K562 (cell line): ENCODE data around the gene CCDC92. TPM values are rescaled to one million over a fixed set of nuclear protein-coding genes. Genes with fewer than 3 reads are reported as not detected.
A peak's percentile ranks its signal among the peaks of the same experiment; 100 is the strongest.

Source experiments
- ATAC-seq: fragments of 200-7000 bp; cut with Tn5 transposase; 3 replicates; pipeline ENCODE4 v1.9.1; 2020; ENCODE audit warnings: moderate library complexity
- BruUV-seq: library from RNA; stranded (reverse); fragments of 400-500 nt; replicated peaks from 2 replicates; lab custom pipeline; 2021; lab: Mats Ljungman, UMichigan
- CTCF ChIA-PET: fragments of 300-600 bp; formaldehyde crosslinking; extraction: SDS; loops from one replicate; lab custom pipeline; 2021; ENCODE audit warnings: low intra/inter-chr PET ratio; lab: Yijun Ruan, JAX
- POLR2A ChIA-PET: fragments of 300-600, 350-650 bp; sonication (Branson Sonifier 250); formaldehyde crosslinking; extraction: SDS; loops from one replicate; lab custom pipeline; 2021; ENCODE audit warnings: antibody characterized with exemption, inconsistent platforms; lab: Yijun Ruan, JAX
- DNase-seq, 4 experiments: peaks; one replicate each; pipeline versions ENCODE4 v3.0.0 to v3.0.0-alpha.2; 2011 to 2018; ENCODE audit warnings: low spot score in 3 of 4, mixed read lengths in 3 of 4; ENCODE audit errors: extremely low read depth in 1 of 4
- FAIRE-seq: peaks from 2 replicates; lab custom pipeline; 2011; peaks lifted over from hg19 to GRCh38; lab: Jason Lieb, UNC
- H2AFZ ChIP-seq: 2 replicates; pipeline ENCODE4 v1.6.0; 2011; ENCODE audit warnings: low read depth, low read length, control low read depth, inconsistent platforms
- H3K27ac ChIP-seq: fragments of 200-600 bp; 3 replicates; pipeline ENCODE4 v1.8.0; 2011; ENCODE audit warnings: low read depth, mild to moderate bottlenecking, control low read depth, inconsistent platforms, low read length, moderate library complexity, mixed read lengths; ENCODE audit errors: extremely low read depth
- H3K27me3 ChIP-seq, 2 experiments: fragments of 300-600 bp in 1 of 2; 2 replicates in 1 of 2; 3 replicates in 1 of 2; pipeline versions ENCODE4 v1.6.0 to v1.8.0; 2011; ENCODE audit warnings: inconsistent platforms in 2 of 2, low read length in 2 of 2, mild to moderate bottlenecking in 1 of 2, mixed read lengths in 1 of 2, moderate library complexity in 1 of 2; ENCODE audit not compliant: control insufficient read depth in 2 of 2, insufficient read depth in 2 of 2
- H3K36me3 ChIP-seq: fragments of 300-600 bp; 3 replicates; pipeline ENCODE4 v1.8.0; 2011; ENCODE audit warnings: mild to moderate bottlenecking, low read length, inconsistent platforms; ENCODE audit not compliant: control insufficient read depth, insufficient read depth
- H3K4me1 ChIP-seq, 2 experiments: fragments of 200-600 bp in 1 of 2; replicated peaks in 1 of 2; 2 replicates in 1 of 2; 3 replicates in 1 of 2; pipeline versions ENCODE4 v1.5.1 to v1.8.0; 2011; ENCODE audit warnings: inconsistent platforms in 2 of 2, low read length in 2 of 2, mild to moderate bottlenecking in 1 of 2, mixed read lengths in 1 of 2, moderate library complexity in 1 of 2; ENCODE audit not compliant: control insufficient read depth in 2 of 2, insufficient read depth in 2 of 2
- H3K4me2 ChIP-seq: 2 replicates; pipeline ENCODE4 v1.6.1; 2011; ENCODE audit warnings: low read length, control low read depth, inconsistent platforms, mixed read lengths; ENCODE audit not compliant: insufficient read depth
- H3K4me3 ChIP-seq: fragments of 200-600 bp; sonication (generic), shearing (Covaris generic); 2 replicates; pipeline ENCODE4 v1.5.1; 2016; ENCODE audit warnings: control low read depth, inconsistent platforms
- H3K79me2 ChIP-seq: fragments of 200-600 bp; 3 replicates; pipeline ENCODE4 v1.8.0; 2011; ENCODE audit warnings: low read length, inconsistent platforms; ENCODE audit not compliant: control insufficient read depth, insufficient read depth
- H3K9ac ChIP-seq, 2 experiments: 2 replicates each; pipeline versions ENCODE4 v1.6.0 to v1.6.1; 2011; ENCODE audit warnings: low read depth in 2 of 2, low read length in 2 of 2, control low read depth in 1 of 2, inconsistent platforms in 1 of 2, mild to moderate bottlenecking in 1 of 2, mixed read lengths in 1 of 2; ENCODE audit not compliant: insufficient read depth in 1 of 2
- H3K9me1 ChIP-seq: one replicate; pipeline ENCODE4 v1.6.0; 2011; ENCODE audit warnings: inconsistent platforms, mild to moderate bottlenecking, low read length, moderate library complexity; ENCODE audit not compliant: control insufficient read depth, insufficient read depth
- H3K9me3 ChIP-seq: replicated peaks from 2 replicates; pipeline ENCODE4 v1.5.1; 2011; ENCODE audit warnings: low read depth, low read length, inconsistent platforms; ENCODE audit not compliant: control insufficient read depth, insufficient read depth
- H4K20me1 ChIP-seq: replicated peaks from 2 replicates; pipeline ENCODE4 v1.6.1; 2011; ENCODE audit warnings: low read length, inconsistent platforms, mixed read lengths; ENCODE audit not compliant: control insufficient read depth, insufficient read depth
- CTBP1 ChIP-seq: fragments of 450-650 bp; IDR thresholded peaks from 2 replicates; pipeline ENCODE4 v1.6.1; 2016; ENCODE audit warnings: borderline replicate concordance
- PHB2 ChIP-seq: fragments of 450-650 bp; IDR thresholded peaks from 2 replicates; pipeline ENCODE4 v1.6.1; 2017; ENCODE audit warnings: low read depth
- ZNF23 ChIP-seq: fragments of 250-450 bp; sonication (Bioruptor Pico); IDR thresholded peaks from 2 replicates; pipeline ENCODE4 v1.4.0; 2020; ENCODE audit warnings: mild to moderate bottlenecking
- ZNF384 ChIP-seq: IDR thresholded peaks from 2 replicates; pipeline ENCODE4 v1.6.1; 2012; ENCODE audit warnings: low read depth, low read length, improper control_type of control experiment
- WGBS: fragments of 100-300 bp; shearing (Covaris generic); methylation state at CpG from one replicate; pipeline ENCODE4 v1.1.6; 2016; ENCODE audit warnings: low coverage, mixed read lengths; ENCODE audit not compliant: insufficient coverage; ENCODE audit errors: missing lambda C conversion rate; 5-methylcytosine and 5-hydroxymethylcytosine counted together
- in situ Hi-C: fragments of 300-500 bp; cut with MboI; formaldehyde crosslinking; loops from 4 replicates; pipeline ENCODE4 v1.15.0; 2018; ENCODE audit warnings: inconsistent platforms, mixed read lengths
- intact Hi-C: fragments of 100-400 bp; cut with micrococcal nuclease; formaldehyde crosslinking; loops from 2 replicates; pipeline ENCODE4 v1.14.2; 2022
- polyA plus RNA-seq, 8 experiments: library from polyadenylated mRNA; depleted of rRNA in 4 of 8; stranded (reverse) in 5 of 8; unstranded in 3 of 8; fragments of >200 nt; fragmentation: Nextera tagmentation in 2 of 8; fragmentation: Illumina TruSeq in 1 of 8; extraction: Ambion mirVana in 2 of 8; extraction: Trizol in 1 of 8; gene quantifications; 2 replicates each; pipeline versions ENCODE4 v1.2.1 to v1.2.3, GENCODE V29; 2011 to 2014; ENCODE audit warnings: inconsistent platforms in 1 of 8, missing spikeins in 1 of 8
- total RNA-seq, 7 experiments: library from RNA; depleted of rRNA in 6 of 7; stranded (reverse); fragments of >200 nt in 6 of 7; fragmentation: Illumina TruSeq in 2 of 7; extraction: Trizol in 2 of 7; gene quantifications; 2 replicates each; pipeline versions ENCODE4 v1.2.1 to v1.2.3, GENCODE V29; 2011 to 2021; ENCODE audit warnings: low replicate concordance in 1 of 7

CCDC92 gene
- total and polyA plus RNA-seq, 9 of the 15 experiments (the other 6 are each of a cell fraction or from before 2014, with no cell fraction given): 0.27 to 5.9 (median 2.1) TPM

DNA sequence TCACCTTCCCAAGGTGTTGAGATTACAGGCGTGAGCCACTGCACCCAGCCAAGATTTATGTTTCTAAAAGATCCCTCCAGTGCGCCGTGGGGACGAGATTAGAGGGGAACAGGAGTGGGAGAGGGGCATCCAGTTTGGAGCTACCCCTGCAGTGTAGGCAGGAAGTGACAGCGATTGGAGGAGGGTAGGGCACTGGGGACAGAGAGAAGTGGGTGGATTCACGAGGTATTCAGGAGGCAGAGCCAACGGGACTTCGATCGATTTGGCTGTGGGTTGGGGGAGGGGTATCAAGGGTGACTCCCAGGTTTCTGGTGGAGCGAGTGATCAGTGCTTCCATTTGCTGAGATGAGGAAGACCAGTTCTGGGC is 82.1 kb downstream of the CCDC92 start:
- Histone ChIP-seq H3K4me1 (peaks cover 0 to 3% of the 10 kb centered on the region in 2 experiments; a peak in 2 of 5 replicates), H3K9me3 (no peaks in the 10 kb centered on the region), H3K36me3 (no peaks in the 10 kb centered on the region), H3K4me3 (no peak overlapping the region), H4K20me1 (peaks cover 8% of the 10 kb centered on the region), H3K79me2 (no peaks in the 10 kb centered on the region), H2AFZ (no peak overlapping the region), H3K9me1 (no peaks in the 10 kb centered on the region), H3K4me2 (no peak overlapping the region), H3K9ac (no peak overlapping the region), H3K27ac (no peak overlapping the region), H3K27me3 (peaks cover 58 to 86% of the 10 kb centered on the region in 2 experiments)
- 7% methylated on average over 10 of the region's 10 CpGs for WGBS
- in situ Hi-C loops (no loop called here), intact Hi-C loops (no loop called here)
- CTCF ChIA-PET: interaction anchor here (0.7 kb wide), 1 partner anchor 16 kb away, joined by 8 read pairs; no protein-coding TSS in a partner anchor
- TF ChIP-seq ZNF23 (CRISPR knock-in tag): no peak
- FAIRE-seq: no peak
- no peak for DNase-seq
- ATAC-seq: no peak
- BruUV-seq: no TSS peak
- POLR2A ChIA-PET: interaction anchor here (0.8 to 1.2 kb wide), 2 partner anchors 25 to 81 kb away, joined by 3 read pairs; no protein-coding TSS in a partner anchor

DNA sequence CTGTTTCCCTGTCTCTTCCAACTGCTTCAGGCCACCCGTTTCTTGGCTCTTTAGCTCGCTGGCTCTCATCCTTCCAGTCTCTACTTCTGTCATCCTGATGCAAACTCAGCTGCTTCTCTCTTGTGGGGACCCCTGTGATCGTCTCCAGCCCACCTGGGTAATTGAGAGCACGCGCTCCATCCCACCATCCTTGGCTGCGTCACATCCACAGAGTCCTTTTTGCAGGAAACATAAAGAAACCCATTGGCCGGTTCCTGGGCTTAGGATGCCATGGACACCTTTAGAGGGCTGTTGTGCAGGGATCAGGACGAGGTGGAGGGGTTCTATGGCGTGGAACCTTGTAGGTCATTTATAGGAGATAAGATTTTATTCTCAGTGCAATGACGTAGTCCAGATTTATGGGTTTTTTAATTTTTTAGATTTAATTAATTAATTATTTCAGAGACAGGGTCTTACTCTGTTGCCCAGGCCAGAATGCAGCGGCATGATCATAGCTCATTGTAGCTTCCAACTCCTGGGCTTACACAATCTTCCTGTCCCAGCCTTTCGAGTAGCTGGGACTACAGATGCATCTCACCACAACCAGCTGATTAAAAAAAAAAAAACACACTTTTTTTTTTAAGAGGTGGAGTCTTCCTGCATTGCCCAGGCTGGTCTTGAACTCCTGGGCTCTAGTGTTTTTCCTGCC is 82.6 kb downstream of the CCDC92 start:
- no peak overlapping the region for H3K27ac ChIP-seq
- H3K4me1 ChIP-seq: peaks cover 0 to 3% of the 10 kb centered on the region in 2 experiments; a peak in 2 of 5 replicates
- H3K27me3 ChIP-seq: peaks cover 59 to 84% of the 10 kb centered on the region in 2 experiments
- intact Hi-C loops: no loop called here
- no peak for FAIRE-seq
- no peak overlapping the region for H3K9ac ChIP-seq
- no peaks in the 10 kb centered on the region for H3K9me3 ChIP-seq
- ATAC-seq: no peak
- peaks cover 8% of the 10 kb centered on the region for H4K20me1 ChIP-seq
- no peaks in the 10 kb centered on the region for H3K79me2 ChIP-seq
- H3K4me3 ChIP-seq: no peak overlapping the region
- CTCF ChIA-PET: interaction anchor here (0.7 kb wide), 1 partner anchor 17 kb away, joined by 8 read pairs; no protein-coding TSS in a partner anchor
- no peaks in the 10 kb centered on the region for H3K36me3 ChIP-seq
- WGBS: 1% methylated on average over 12 of the region's 12 CpGs
- no peak overlapping the region for H2AFZ ChIP-seq
- H3K4me2 ChIP-seq: no peak overlapping the region
- H3K9me1 ChIP-seq: no peaks in the 10 kb centered on the region
- in situ Hi-C loops: no loop called here
- TF ChIP-seq PHB2 (no peak), CTBP1 (no peak), ZNF384 (0 out of 2 replicates have a peak, but pooled peaks have one; percentile 24)
- no peak for DNase-seq
- no TSS peak for BruUV-seq
- POLR2A ChIA-PET: interaction anchor here (0.7 to 1.2 kb wide), 3 partner anchors 19 to 81 kb away, joined by 3 read pairs; no protein-coding TSS in a partner anchor
